ENCODE data around the gene C2orf76.

GRCh38 chr2:119293254-119293653 is 73.4 kb downstream of the C2orf76 start:
- no peak for TF ChIP-seq CTCF (IDR thresholded peaks at IDR 0.05; ENCODE audit: borderline replicate concordance, extremely low read depth, low read length, poor library complexity, severe bottlenecking)
- no peak for TF ChIP-seq EZH2 (IDR thresholded peaks at IDR 0.05; ENCODE audit: borderline replicate concordance, low read depth, low read length, severe bottlenecking)
